Epithelial cell of prostate (primary cell): ENCODE results near the gene PPM1B.
"Not testable (repeated sequence)": the region's sequence is repeated elsewhere in the genome, so short reads cannot be mapped to it uniquely, and the experiment has no call there.

Experiments used
- DNase-seq: peaks from one replicate; pipeline ENCODE4 v3.0.0-alpha.2; 2011; ENCODE audit warnings: low read depth, low spot score
- H3K27ac ChIP-seq: fragments of 450-650 bp; 2 replicates; pipeline ENCODE4 v1.5.1; 2017; ENCODE audit warnings: mild to moderate bottlenecking

PPM1B gene

GRCh38 chr2:44246436-44246835 is 77.8 kb downstream of the PPM1B start:
- no peak for DNase-seq
- no peak overlapping the region for H3K27ac ChIP-seq

DNA sequence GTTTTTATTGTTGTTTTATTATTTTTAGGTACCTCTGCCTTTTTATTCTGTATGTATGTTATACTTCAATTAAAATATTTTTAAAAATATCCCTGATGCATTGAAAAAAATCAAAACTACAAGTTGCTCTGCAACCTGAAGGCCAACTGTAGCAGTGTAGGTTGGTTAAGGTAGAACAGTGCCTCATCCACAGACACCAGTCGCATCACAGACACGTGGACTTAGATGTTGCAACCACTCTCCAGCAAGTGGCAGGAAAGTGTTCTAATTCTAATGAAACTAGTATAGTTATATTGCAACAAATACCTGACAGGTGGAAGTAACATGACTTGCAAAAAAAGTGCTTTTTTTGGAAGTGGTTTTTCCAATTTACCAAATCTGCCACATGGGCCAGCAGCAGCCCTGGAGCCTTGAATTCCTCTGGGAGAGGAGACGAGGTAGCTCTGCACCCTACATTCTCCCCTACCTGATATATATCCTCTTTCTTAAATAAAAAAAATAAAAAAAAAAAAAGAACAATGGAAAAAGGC is 78.2 kb downstream of the PPM1B start:
- no peak overlapping the region for H3K27ac ChIP-seq
- no peak for DNase-seq

DNA sequence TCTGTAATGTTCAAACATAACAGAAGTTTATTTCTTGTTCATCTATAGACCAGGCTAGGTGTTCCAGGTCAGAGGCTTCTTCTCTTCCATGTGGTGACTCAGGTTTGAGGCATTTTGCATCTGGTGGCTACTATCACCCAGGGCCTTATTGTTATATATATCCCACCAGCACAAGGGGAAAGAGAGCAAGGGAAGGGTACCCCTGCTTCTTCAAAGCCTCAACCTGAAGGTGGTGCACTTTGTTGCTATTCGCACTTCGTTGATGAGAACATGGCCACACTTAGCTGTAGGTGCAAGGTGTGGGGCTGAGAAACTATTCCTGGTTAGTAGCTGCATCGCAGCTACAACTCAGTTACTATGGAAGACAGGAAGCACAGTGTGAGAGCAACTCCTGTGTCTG is 79.2 kb downstream of the PPM1B start:
- no peak overlapping the region for H3K27ac ChIP-seq
- DNase-seq = no peak

- H3K27ac ChIP-seq, DNase-seq: not testable (repeated sequence)
Measured at GRCh38 chr2:44249269-44249668, 80.6 kb downstream of the PPM1B start.

GRCh38 chr2:44250376-44250775 is 81.7 kb downstream of the PPM1B start:
- no peak overlapping the region for H3K27ac ChIP-seq
- DNase-seq = no peak

- no peak overlapping the region for H3K27ac ChIP-seq
- DNase-seq = no peak
Measured at GRCh38 chr2:44254023-44254422, 85.3 kb downstream of the PPM1B start.

- DNase-seq, H3K27ac ChIP-seq: not testable (repeated sequence)
Measured at GRCh38 chr2:44255704-44256103, 87.0 kb downstream of the PPM1B start.

DNA sequence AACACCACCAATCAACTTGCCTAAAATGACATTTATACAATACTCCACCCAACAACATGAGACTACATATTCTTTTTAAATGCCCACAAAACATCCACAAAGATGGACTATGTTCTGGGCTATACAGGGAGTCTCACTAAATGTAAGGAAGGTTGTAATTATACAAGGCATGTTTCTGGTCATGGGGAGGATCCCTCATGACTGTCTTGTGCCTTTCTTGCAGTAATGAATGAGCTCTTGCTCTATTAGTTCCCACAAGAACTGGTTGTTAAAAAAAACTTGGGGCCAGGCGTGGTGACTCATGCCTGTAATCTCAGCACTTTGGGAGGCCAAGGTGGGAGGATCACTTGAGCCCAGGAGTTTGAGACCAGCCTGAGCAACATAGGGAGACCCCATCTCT is 89.1 kb downstream of the PPM1B start:
- not testable (repeated sequence) for DNase-seq, H3K27ac ChIP-seq

GRCh38 chr2:44267269-44267795 is 98.7 kb downstream of the PPM1B start:
- H3K27ac ChIP-seq = no peak overlapping the region
- no peak for DNase-seq

- no peak overlapping the region for H3K27ac ChIP-seq
- no peak for DNase-seq
Measured at GRCh38 chr2:44267796-44268648, 99.3 kb downstream of the PPM1B start.

GRCh38 chr2:44269831-44270230 is 101.2 kb downstream of the PPM1B start:
- no peak for DNase-seq
- no peak overlapping the region for H3K27ac ChIP-seq

GRCh38 chr2:44271296-44271695 is 102.6 kb downstream of the PPM1B start:
- no peak overlapping the region for H3K27ac ChIP-seq
- no peak for DNase-seq

- no peak for DNase-seq
- no peak overlapping the region for H3K27ac ChIP-seq
Measured at GRCh38 chr2:44273076-44273475, 104.4 kb downstream of the PPM1B start.

DNA sequence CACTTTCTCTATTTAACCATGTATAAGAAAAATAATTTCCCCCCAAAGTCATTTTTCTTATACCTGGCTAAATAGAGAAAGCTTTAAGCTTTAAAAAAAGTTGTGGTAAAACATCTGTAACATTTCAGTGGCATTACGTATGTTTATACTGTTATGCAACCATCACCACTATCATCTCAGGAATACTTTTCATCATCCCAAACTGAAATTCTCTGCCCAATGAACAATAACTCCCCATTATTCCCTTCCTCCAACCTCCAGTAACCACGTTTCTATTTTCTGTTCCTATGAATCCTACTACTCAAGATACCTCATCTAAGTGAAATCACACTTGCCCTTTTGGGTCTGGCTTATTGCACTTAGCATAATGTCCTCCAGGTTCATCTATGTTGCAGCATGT is 104.9 kb downstream of the PPM1B start:
- DNase-seq = no peak
- no peak overlapping the region for H3K27ac ChIP-seq

GRCh38 chr2:44275927-44276303 is 107.2 kb downstream of the PPM1B start:
- DNase-seq = no peak
- H3K27ac ChIP-seq = no peak overlapping the region

GRCh38 chr2:44277541-44277940 is 108.9 kb downstream of the PPM1B start:
- no peak for DNase-seq

GRCh38 chr2:44280869-44281268 is 112.2 kb downstream of the PPM1B start:
- H3K27ac ChIP-seq = no peak overlapping the region
- no peak for DNase-seq

More at GRCh38 chr2:44277541-44277940, 108.9 kb downstream of the PPM1B start:
- H3K27ac ChIP-seq = no peak overlapping the region
